ENCODE measurements around the gene TBX1.

- TF ChIP-seq CTCF (conservative IDR thresholded peaks at IDR 0.05) (no peak), EZH2 (IDR thresholded peaks at IDR 0.05; ENCODE audit: low read depth) (no peak)
Measured at GRCh38 chr22:19815823-19816290, 55.3 kb downstream of the TBX1 start.
